Measurements from ENCODE around the gene SNX10.
A peak's percentile ranks its signal among the peaks of the same experiment; 100 is the strongest.
"Not testable (repeated sequence)": the region's sequence is repeated elsewhere in the genome, so short reads cannot be mapped to it uniquely, and the experiment has no call there.

SNX10 gene

GRCh38 chr7:26291699-26292538 lies at the start of gene SNX10:
Gene SNX10, plus strand, starts transcription at chr7:26291862. Its CDS starts 54,581 bp downstream, at chr7:26346443.
- DNase-seq: peak; percentile 79

GRCh38 chr7:26245150-26245549 lies 46.5 kb upstream of the SNX10 start:
- DNase-seq: no peak

- DNase-seq: no peak
Measured at GRCh38 chr7:26250239-26250638, 41.4 kb upstream of the SNX10 start.

- DNase-seq: not testable (repeated sequence)
Measured at GRCh38 chr7:26261866-26262265, 29.8 kb upstream of the SNX10 start.

- no peak for DNase-seq
Measured at GRCh38 chr7:26265065-26265464, 26.6 kb upstream of the SNX10 start.

GRCh38 chr7:26265499-26266075 lies 26.1 kb upstream of the SNX10 start:
- no peak for DNase-seq

GRCh38 chr7:26267601-26268166 lies 24.0 kb upstream of the SNX10 start:
- DNase-seq: no peak

GRCh38 chr7:26275213-26275612 lies 16.4 kb upstream of the SNX10 start:
- DNase-seq: no peak

GRCh38 chr7:26278770-26279169 lies 12.9 kb upstream of the SNX10 start:
- DNase-seq: no peak

GRCh38 chr7:26279405-26279804 lies 12.3 kb upstream of the SNX10 start:
- peak; percentile 37 for DNase-seq

GRCh38 chr7:26280097-26280496 lies 11.6 kb upstream of the SNX10 start:
- DNase-seq: no peak

- no peak for DNase-seq
Measured at GRCh38 chr7:26280723-26281122, 10.9 kb upstream of the SNX10 start.

- DNase-seq: no peak
Measured at GRCh38 chr7:26284477-26284876, 7.2 kb upstream of the SNX10 start.

GRCh38 chr7:26284995-26285632 lies 6.5 kb upstream of the SNX10 start:
- DNase-seq: no peak

GRCh38 chr7:26286157-26286556 lies 5.5 kb upstream of the SNX10 start:
- DNase-seq: no peak

- not testable (repeated sequence) for DNase-seq
Measured at GRCh38 chr7:26288126-26288525, 3.5 kb upstream of the SNX10 start.

- no peak for DNase-seq
Measured at GRCh38 chr7:26291251-26291650, 411 bp upstream of the SNX10 start.

GRCh38 chr7:26292768-26293560 lies 1.3 kb downstream of the SNX10 start:
- DNase-seq: no peak

GRCh38 chr7:26293569-26294308 lies 2.1 kb downstream of the SNX10 start:
- peak; percentile 82 for DNase-seq

- no peak for DNase-seq
Measured at GRCh38 chr7:26295015-26295414, 3.4 kb downstream of the SNX10 start.

GRCh38 chr7:26295586-26295985 lies 3.9 kb downstream of the SNX10 start:
- no peak for DNase-seq

- no peak for DNase-seq
Measured at GRCh38 chr7:26298472-26299058, 6.9 kb downstream of the SNX10 start.

Data from CD4-positive, alpha-beta T cell treated with Interleukin-15 for 1 hour (primary cell).